Measurements from ENCODE around the gene PLEKHM3.

DNA sequence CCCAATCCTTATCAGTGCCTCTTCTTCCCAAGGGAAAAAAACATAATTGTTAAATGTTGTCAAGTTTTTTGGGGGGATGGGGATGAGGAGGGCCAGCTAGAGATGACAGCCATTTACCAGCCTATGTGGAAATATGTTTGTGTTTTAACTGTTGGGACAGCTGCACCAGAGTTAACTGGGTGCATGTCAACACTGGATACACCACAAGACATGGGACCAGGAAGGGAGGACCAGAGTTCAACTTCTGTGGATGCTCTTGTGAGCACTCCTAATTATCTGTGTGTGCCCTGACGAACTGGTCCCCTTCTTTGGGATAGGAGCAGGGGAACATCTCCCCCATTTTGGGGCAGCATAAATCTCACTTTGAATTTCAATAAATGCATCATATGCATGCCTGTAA, 189.5 kb downstream of the PLEKHM3 start:
- TF ChIP-seq CTCF (IDR thresholded peaks at IDR 0.05; ENCODE audit: extremely low read depth in 1 of 2, insufficient read depth in 1 of 2, low read depth in 1 of 2, low read length in 2 of 2) (no peak), GATA2 (IDR thresholded peaks at IDR 0.05; ENCODE audit: insufficient read depth, insufficient read length, low read depth, low read length) (no peak), JUN (IDR thresholded peaks at IDR 0.05; ENCODE audit: borderline replicate concordance, insufficient read depth, insufficient read length, low read depth) (no peak)
